Activated naive CD8-positive, alpha-beta T cell treated with anti-CD3 and anti-CD28 coated beads, Interleukin-2, amount 10 ng/mL, durations not matched to agents 7 days and 5 days (primary cell): ENCODE results near the gene CHMP6. TPM values are rescaled to one million over a fixed set of nuclear protein-coding genes. Genes with fewer than 3 reads are reported as not detected.
"Not testable (repeated sequence)": the region's sequence is repeated elsewhere in the genome, so short reads cannot be mapped to it uniquely, and the experiment has no call there.

Experiments used
- ATAC-seq: fragments of 150-1000 bp; cut with Tn5 transposase; one replicate; pipeline ENCODE4 v1.10.0; 2021; ENCODE audit warnings: low read depth, moderate library complexity
- POLR2A ChIA-PET: fragments of 350-600 bp; sonication (Branson Sonifier 250); formaldehyde crosslinking; loops from one replicate; lab custom pipeline; 2021; ENCODE audit warnings: antibody characterized with exemption; lab: Charles Lee
- DNase-seq: peaks from one replicate; pipeline ENCODE4 v3.0.0; 2021
- H3K27ac Mint-ChIP-seq: one replicate; pipeline ENCODE4 v1.8.0; 2022; ENCODE audit warnings: mild to moderate bottlenecking, mixed read lengths
- H3K27me3 Mint-ChIP-seq: one replicate; pipeline ENCODE4 v1.8.0; 2022; ENCODE audit warnings: mild to moderate bottlenecking, moderate library complexity, mixed read lengths
- H3K36me3 Mint-ChIP-seq: one replicate; pipeline ENCODE4 v1.8.0; 2021; ENCODE audit warnings: mild to moderate bottlenecking, mixed read lengths
- H3K4me1 Mint-ChIP-seq: one replicate; pipeline ENCODE4 v1.8.0; 2021; ENCODE audit warnings: mixed read lengths
- H3K4me3 Mint-ChIP-seq: one replicate; pipeline ENCODE4 v1.8.0; 2022; ENCODE audit warnings: mild to moderate bottlenecking, moderate library complexity, mixed read lengths
- H3K9me3 Mint-ChIP-seq: one replicate; pipeline ENCODE4 v1.8.0; 2021; ENCODE audit warnings: mixed read lengths
- total RNA-seq, 2 experiments: library from RNA; stranded (reverse); gene quantifications; one replicate each; pipeline ENCODE4 v1.2.3, GENCODE V29; 2021

The CHMP6 gene
- total RNA-seq, 2 experiments from 2014 or later, result 32.5 to 33.0 TPM

DNA sequence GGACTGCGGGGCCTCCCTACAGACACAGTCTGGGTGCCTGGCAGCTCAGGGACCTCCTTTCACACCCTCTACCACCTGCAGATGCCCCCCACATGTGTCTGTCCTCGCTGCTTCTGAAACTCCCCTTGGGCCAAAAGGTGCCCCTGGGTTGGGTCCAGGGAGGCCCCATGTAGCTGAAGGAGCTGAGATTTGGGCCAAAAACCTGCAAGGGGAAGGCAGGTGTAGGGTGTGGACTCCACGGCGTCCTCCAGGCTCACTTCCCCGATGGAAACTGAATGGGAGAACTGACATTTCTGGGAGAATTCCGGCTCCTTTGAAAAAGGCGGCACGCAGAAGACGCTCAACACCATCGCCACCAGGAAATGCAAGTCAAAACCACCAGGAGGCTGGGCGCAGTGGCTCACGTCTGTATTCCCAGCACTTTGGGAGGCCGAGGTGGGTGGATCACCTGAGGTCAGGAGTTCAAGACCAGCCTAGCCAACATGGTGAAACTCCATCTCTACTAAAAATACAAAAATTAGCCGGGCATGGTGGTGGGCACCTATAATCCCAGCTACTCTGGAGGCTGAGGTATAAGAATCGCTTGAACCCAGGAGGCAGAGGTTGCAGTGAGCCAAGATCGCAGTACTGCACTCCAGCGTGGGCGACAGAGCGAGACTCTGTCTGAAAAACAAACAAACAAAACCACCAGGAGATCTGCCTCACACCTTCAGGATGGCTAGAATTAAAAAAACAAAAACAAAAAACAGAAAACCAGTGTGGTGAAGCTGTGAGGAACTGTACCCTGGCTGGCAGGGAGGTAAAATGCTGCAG, 30.1 kb downstream of the CHMP6 start:
- POLR2A ChIA-PET, result interaction anchor here (1.7 kb wide), 1 partner anchor 15 kb away, joined by 4 read pairs; no protein-coding TSS in a partner anchor
- DNase-seq (no peak), ATAC-seq (no peak)
- H3K27ac Mint-ChIP-seq, result no peak overlapping the region
- H3K9me3 Mint-ChIP-seq, result peaks cover 3% of the 10 kb centered on the region
- no peak overlapping the region for H3K4me3 Mint-ChIP-seq
- peaks cover 29% of the 10 kb centered on the region for H3K4me1 Mint-ChIP-seq
- H3K36me3 Mint-ChIP-seq, result peaks cover 2% of the 10 kb centered on the region
- H3K27me3 Mint-ChIP-seq, result peaks cover 5% of the 10 kb centered on the region

DNA sequence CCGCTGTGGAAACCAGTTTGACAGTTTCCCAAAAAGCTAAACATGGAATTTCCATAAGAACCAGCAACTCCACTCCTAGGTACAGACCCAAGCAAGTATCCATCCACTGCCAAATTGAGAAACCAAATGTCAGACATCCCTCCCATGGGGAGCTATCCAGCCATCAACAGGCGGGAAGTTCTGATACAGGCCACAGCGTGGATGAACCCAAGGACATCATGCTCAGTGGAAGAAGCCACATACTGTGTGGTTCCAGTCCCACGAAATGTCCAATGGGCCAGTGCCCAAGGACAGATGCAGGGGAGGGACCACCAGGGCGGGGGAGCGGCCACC, 30.7 kb downstream of the CHMP6 start:
- POLR2A ChIA-PET, result no interaction called here
- H3K4me1 Mint-ChIP-seq, result peaks cover 25% of the 10 kb centered on the region
- peaks cover 10% of the 10 kb centered on the region for H3K27me3 Mint-ChIP-seq
- DNase-seq, result no peak
- H3K36me3 Mint-ChIP-seq, result no peaks in the 10 kb centered on the region
- no peak overlapping the region for H3K27ac Mint-ChIP-seq
- no peak overlapping the region for H3K4me3 Mint-ChIP-seq
- peaks cover 5% of the 10 kb centered on the region for H3K9me3 Mint-ChIP-seq
- no peak for ATAC-seq

DNA sequence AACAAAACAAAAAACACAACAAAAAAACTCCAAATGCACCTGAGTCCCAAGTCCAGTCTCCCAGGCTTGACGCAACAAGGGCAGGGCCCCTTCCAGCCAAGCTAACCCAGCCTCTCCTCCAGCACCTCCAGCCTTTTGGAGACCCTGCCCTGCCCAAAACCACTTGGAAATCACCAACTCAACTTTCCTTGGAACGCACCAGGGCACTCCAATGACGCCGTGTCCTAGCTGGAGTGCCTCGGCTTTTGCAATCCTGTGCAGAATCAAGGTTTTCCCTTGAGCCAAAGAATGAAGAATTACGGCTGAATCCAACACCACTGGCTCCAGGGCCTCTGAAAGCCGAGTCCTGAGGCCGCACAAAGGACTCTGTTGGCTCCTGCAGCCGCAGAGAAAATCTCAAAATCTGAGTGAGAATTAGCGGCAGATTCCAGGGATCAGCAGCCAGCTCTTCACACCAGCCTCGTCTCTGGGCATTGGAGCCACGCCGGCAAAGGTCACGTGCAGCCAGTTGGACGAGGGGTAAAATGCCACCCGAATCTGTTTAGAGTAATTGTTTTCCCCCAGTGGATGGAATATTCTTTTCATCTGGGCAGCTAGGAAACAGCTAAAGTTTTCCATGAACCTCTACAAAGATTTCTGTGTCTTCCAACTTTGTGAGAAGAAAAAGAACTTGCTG, 33.6 kb downstream of the CHMP6 start:
- H3K9me3 Mint-ChIP-seq, result peaks cover 5% of the 10 kb centered on the region
- no peaks in the 10 kb centered on the region for H3K36me3 Mint-ChIP-seq
- H3K4me1 Mint-ChIP-seq, result peaks cover 7% of the 10 kb centered on the region
- H3K27ac Mint-ChIP-seq, result no peak overlapping the region
- ATAC-seq (no peak), DNase-seq (no peak)
- H3K27me3 Mint-ChIP-seq, result peaks cover 12% of the 10 kb centered on the region
- no peak overlapping the region for H3K4me3 Mint-ChIP-seq
- POLR2A ChIA-PET, result no interaction called here

DNA sequence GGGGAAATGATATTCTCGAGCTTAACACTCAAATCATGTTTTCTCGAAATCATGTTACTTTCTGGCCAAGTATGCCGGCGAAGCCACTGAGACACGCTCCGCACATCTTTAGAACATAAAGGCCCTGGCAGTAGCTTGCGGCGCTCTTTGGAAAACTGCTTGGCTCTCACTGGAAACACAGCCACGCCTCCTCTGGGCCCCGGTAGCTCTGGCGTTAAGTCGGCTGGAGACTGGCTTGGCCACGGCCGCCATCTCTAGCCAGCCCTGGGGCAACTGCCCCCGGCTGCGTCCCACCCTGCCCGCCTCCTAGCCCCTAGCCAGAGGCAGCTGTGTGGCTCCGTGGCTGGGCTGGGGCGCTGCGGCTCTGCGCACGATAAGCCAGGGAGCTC, 34.1 kb downstream of the CHMP6 start:
- Mint-ChIP-seq H3K9me3 (peaks cover 5% of the 10 kb centered on the region), H3K36me3 (no peaks in the 10 kb centered on the region), H3K27me3 (peaks cover 12% of the 10 kb centered on the region), H3K4me3 (no peak overlapping the region), H3K27ac (no peak overlapping the region), H3K4me1 (peaks cover 6% of the 10 kb centered on the region)
- DNase-seq (no peak), ATAC-seq (no peak)
- POLR2A ChIA-PET, result no interaction called here

DNA sequence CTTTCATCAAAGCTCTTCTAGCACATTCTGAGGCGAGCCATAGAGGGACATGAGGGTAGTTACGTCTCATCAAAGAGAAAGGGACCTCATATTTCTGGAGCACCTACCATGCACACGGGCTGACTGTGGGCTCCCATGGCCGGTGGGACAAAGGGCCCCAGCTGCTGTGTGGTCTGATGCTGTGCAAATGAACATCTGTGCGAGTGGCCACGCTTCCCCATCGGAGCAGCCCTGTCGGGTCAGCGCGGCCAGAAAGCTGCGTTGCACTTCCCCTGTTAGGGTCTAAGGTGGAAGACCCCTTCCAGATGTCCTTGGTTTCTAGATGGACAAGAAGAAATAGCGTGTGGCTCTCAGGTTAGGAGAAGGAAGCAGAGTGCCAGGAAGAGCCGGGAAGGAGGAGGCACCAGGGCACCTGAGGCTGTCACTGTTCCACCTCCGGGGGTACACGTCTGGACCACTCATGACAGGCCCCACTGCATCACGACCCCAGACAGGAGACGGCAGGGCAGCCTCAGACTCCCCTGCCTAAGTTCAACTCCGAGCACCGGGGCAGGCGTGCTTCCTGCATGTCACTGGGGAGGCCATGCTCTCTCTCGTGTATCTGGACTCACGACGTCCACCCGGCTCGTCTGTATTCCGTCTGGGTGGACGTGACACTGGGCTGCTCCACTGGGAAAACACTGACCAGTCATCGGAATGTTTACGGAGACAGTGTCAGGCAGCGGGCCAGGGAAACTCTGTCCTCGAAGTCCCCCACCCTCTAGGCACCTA, 34.8 kb downstream of the CHMP6 start:
- POLR2A ChIA-PET, result no interaction called here
- H3K27ac Mint-ChIP-seq, result no peak overlapping the region
- no peak overlapping the region for H3K4me3 Mint-ChIP-seq
- ATAC-seq, result no peak
- H3K9me3 Mint-ChIP-seq, result peaks cover 5% of the 10 kb centered on the region
- DNase-seq, result no peak
- H3K27me3 Mint-ChIP-seq, result peaks cover 12% of the 10 kb centered on the region
- H3K36me3 Mint-ChIP-seq, result no peaks in the 10 kb centered on the region
- peaks cover 6% of the 10 kb centered on the region for H3K4me1 Mint-ChIP-seq

DNA sequence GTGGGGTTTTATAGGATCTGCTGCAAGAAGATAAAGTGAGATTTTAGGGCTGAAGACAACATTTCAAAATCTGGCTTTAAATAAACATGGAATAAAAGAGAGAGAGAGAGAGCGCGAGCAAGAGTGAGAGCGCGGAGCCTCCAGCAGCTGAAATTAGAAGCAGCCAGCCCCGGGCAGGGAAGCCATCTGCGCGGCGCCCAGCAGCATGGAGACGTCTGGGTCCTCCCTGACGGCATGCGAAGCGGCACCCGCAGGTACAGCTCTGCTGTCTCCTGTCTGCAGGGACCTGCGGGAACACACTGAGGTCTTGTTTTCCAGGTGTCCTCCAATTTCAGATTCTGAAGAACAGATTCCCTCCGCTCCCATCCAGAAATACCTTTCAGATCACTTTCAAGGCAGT, 35.4 kb downstream of the CHMP6 start:
- DNase-seq, result no peak
- H3K4me1 Mint-ChIP-seq, result peaks cover 6% of the 10 kb centered on the region
- H3K4me3 Mint-ChIP-seq, result no peak overlapping the region
- H3K27me3 Mint-ChIP-seq, result peaks cover 12% of the 10 kb centered on the region
- H3K36me3 Mint-ChIP-seq, result no peaks in the 10 kb centered on the region
- no peak for ATAC-seq
- H3K27ac Mint-ChIP-seq, result no peak overlapping the region
- POLR2A ChIA-PET, result interaction anchor here (0.6 kb wide), 1 partner anchor 21 kb away, joined by 5 read pairs; no protein-coding TSS in a partner anchor
- H3K9me3 Mint-ChIP-seq, result peaks cover 5% of the 10 kb centered on the region

DNA sequence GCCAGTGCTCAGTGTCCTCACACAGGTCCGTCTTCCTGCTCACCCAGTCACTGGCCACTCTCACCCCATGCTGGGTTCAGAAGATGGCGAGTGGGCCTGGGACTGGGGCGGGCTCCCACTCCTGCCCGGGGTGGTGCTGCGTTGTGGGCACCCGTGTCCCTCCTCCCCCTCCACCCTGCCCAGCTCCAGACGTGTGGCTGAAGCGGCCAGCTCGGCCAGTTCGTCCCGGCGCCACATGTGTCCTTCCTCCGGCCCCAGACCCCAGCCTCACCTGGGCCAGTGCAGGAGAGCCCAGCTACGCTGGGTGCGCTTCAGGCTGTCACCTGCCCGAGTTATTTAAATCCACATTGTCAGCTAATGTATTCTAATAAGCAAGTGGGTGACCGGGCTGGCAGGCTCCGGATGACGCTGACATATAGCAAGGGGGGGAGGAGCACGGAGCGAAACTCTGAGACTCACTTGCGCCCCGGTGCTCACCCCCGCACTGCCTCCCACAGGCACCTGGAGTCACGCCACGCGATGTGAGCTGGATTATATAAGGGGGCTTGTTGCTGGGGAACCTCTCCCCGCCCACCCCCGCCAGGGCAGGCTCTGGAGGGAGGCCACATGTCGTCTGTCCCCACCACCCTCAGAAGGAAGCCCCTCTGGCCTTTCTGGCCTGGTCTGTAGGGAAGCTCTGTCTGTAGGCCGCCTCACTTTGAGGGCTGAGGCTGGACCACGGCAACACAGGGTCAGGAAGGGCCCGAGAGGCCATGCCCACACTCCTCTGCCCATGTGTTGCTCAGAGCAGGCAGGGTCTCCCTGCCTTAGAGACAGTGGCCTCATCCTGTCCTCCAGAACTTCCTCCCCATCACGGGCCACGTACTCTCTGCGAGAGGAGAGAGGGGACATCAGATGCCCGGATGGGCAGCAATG, 36.2 kb downstream of the CHMP6 start:
- H3K36me3 Mint-ChIP-seq, result no peaks in the 10 kb centered on the region
- no peak overlapping the region for H3K27ac Mint-ChIP-seq
- peaks cover 16% of the 10 kb centered on the region for H3K27me3 Mint-ChIP-seq
- DNase-seq, result no peak
- POLR2A ChIA-PET, result interaction anchor here (0.6 kb wide), 1 partner anchor 20 kb away, joined by 5 read pairs; no protein-coding TSS in a partner anchor
- peaks cover 3% of the 10 kb centered on the region for H3K4me1 Mint-ChIP-seq
- no peak overlapping the region for H3K4me3 Mint-ChIP-seq
- no peak for ATAC-seq
- peaks cover 5% of the 10 kb centered on the region for H3K9me3 Mint-ChIP-seq

DNA sequence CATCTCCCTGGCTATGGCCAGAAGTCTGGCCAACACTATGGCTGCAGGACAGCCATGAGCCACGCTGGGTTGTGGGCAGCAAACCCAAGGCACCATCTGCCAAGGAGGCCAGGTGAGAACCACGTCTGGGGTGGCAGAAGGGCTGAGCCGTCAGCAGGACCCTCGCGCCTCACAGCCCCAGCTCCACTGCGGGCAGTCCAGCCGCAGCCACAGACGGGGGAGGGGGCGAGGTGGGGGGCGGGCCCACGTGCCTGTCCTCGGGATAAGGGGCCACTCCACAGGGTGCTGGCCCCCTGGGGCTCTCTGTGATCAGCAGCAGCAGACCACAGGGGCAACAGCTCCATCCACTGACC, 36.8 kb downstream of the CHMP6 start:
- DNase-seq (no peak), ATAC-seq (no peak)
- no peak overlapping the region for H3K27ac Mint-ChIP-seq
- no peak overlapping the region for H3K4me3 Mint-ChIP-seq
- peaks cover 5% of the 10 kb centered on the region for H3K9me3 Mint-ChIP-seq
- POLR2A ChIA-PET, result no interaction called here
- H3K36me3 Mint-ChIP-seq, result no peaks in the 10 kb centered on the region
- peaks cover 3% of the 10 kb centered on the region for H3K4me1 Mint-ChIP-seq
- H3K27me3 Mint-ChIP-seq, result peaks cover 22% of the 10 kb centered on the region

DNA sequence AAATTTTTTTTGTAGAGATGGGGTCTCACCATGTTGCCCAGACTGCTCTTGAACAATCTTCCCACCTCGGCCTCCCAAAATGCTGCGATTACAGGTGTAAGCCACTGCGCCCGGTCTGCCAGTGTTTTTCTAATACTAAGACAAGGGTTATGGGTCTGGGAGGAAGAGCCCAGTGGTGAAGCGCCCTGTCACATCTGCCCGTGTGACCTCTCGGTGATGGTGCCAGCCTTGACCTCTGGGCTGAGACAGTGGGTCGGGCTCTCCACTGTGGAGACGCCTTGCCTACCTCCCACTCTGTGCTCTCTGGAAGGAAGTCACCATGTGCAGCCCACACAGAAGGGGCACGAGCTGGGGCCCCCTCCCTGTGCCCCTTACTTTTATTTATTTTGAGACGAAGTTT, 38.2 kb downstream of the CHMP6 start:
- Mint-ChIP-seq H3K4me1 (no peaks in the 10 kb centered on the region), H3K9me3 (peaks cover 5% of the 10 kb centered on the region), H3K4me3 (no peak overlapping the region), H3K27ac (no peak overlapping the region), H3K36me3 (no peaks in the 10 kb centered on the region), H3K27me3 (peaks cover 27% of the 10 kb centered on the region)
- DNase-seq (no peak), ATAC-seq (no peak)
- POLR2A ChIA-PET, result no interaction called here

DNA sequence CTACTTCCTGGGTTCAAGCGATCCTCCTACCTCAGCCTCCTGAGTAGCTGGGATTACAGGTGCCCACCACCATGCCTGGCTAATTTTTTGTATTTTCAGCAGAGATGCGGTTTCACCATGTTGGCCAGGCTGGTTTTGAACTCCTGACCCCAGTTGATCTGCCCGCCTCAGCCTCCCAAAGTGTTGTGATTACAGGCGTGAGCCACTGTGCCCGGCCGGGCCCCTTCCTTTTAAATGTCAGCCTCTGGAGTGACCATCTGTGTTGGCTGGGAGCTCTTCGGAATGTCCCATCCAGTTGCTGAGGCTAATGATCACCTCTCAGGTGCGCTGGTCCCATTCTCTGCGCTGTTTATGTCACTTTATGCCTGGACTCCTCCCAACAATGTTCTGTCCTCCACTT, 38.7 kb downstream of the CHMP6 start:
- H3K36me3 Mint-ChIP-seq, DNase-seq, H3K4me3 Mint-ChIP-seq, ATAC-seq, POLR2A ChIA-PET, H3K4me1 Mint-ChIP-seq, H3K9me3 Mint-ChIP-seq, H3K27ac Mint-ChIP-seq: not testable (repeated sequence)
- H3K27me3 Mint-ChIP-seq, result peaks cover 27% of the 10 kb centered on the region

DNA sequence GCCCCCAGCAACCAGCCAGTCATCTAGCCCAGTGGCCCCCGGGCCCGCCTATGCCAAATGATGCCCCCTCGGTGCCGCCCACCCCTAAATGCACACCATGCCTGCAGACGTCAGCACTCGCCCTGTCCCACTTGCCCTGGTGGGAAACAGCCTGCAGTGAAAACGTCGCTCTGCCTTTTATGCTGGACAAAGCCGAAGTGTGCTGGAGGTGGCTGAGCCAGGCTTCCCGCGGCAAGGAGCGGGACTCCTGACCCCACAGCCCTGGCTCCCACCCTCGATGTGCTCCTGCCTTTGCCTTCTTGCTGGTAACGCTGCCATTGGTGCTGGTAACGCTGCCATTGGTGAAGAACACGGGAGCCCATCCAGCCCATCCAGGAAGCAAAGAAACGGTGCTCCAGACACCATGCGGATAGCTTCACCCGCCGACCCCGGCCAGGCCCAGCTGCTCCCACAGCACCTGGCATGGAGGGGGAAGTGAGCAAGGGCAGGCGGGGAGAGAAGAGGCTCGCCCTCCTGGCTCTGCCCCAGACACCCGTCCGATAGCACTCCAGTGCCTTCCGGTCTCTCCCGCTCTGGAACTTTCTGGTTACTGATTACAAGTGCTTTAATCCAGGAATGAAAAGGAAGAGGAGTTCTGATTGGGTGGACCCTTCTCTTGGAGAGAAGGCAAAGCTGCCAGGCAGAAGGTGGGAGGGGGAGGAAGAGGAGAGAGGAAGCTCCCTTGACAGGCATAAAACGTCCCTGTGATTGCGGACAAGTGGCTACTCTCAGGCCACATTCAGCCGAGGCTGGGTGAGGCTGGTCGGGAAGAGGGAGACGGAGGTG, 39.3 kb downstream of the CHMP6 start:
- Mint-ChIP-seq H3K27me3 (peaks cover 28% of the 10 kb centered on the region), H3K27ac (no peak overlapping the region), H3K36me3 (no peaks in the 10 kb centered on the region), H3K4me1 (no peaks in the 10 kb centered on the region), H3K9me3 (peaks cover 5% of the 10 kb centered on the region), H3K4me3 (no peak overlapping the region)
- POLR2A ChIA-PET, result no interaction called here
- DNase-seq (no peak), ATAC-seq (no peak)
